H1 (cell line): ENCODE data around the gene NDRG4. TPM values are rescaled to one million over a fixed set of nuclear protein-coding genes. Genes with fewer than 3 reads are reported as not detected.

Source experiments
- CTCF ChIA-PET: fragments of 300-600 bp; sonication (Branson Sonifier 250); formaldehyde crosslinking; loops from one replicate; lab custom pipeline; 2021; ENCODE audit not compliant: partially characterized antibody; lab: Charles Lee
- POLR2A ChIA-PET: fragments of 300-600 bp; sonication (Branson Sonifier 250); formaldehyde crosslinking; loops from one replicate; lab custom pipeline; 2021; ENCODE audit warnings: inconsistent platforms; ENCODE audit not compliant: partially characterized antibody; lab: Charles Lee
- DNase-seq, 2 experiments: peaks; one replicate each; pipeline versions ENCODE4 v3.0.0 to v3.0.0-alpha.2; 2010 to 2022; ENCODE audit warnings: low spot score in 2 of 2, low read depth in 1 of 2, mixed read lengths in 1 of 2
- FAIRE-seq: peaks from 2 replicates; lab custom pipeline; 2011; peaks lifted over from hg19 to GRCh38; lab: Jason Lieb, UNC
- H2AFZ ChIP-seq: 2 replicates; pipeline ENCODE4 v1.8.1; 2012; ENCODE audit warnings: low read length, inconsistent platforms
- H2AK5ac ChIP-seq: 2 replicates; pipeline ENCODE4 v1.6.1; 2013; ENCODE audit warnings: low read depth, low read length
- H2BK120ac ChIP-seq: replicated peaks from 2 replicates; pipeline ENCODE3; 2013; ENCODE audit warnings: low read depth, low read length, inconsistent platforms
- H2BK12ac ChIP-seq: 2 replicates; pipeline ENCODE4 v1.6.1; 2013; ENCODE audit warnings: low read depth, low read length
- H2BK15ac ChIP-seq: 2 replicates; pipeline ENCODE4 v1.6.1; 2013; ENCODE audit warnings: low read length
- H2BK20ac ChIP-seq: 2 replicates; pipeline ENCODE4 v1.6.1; 2013; ENCODE audit warnings: low read length
- H2BK5ac ChIP-seq: 2 replicates; pipeline ENCODE4 v1.6.1; 2013; ENCODE audit warnings: low read depth, low read length
- H3K14ac ChIP-seq: 2 replicates; pipeline ENCODE4 v1.6.1; 2013; ENCODE audit warnings: inconsistent platforms; ENCODE audit not compliant: insufficient read length
- H3K18ac ChIP-seq: 2 replicates; pipeline ENCODE4 v1.6.1; 2013; ENCODE audit warnings: low read length; ENCODE audit errors: extremely low read depth
- H3K23ac ChIP-seq: 2 replicates; pipeline ENCODE4 v1.6.1; 2013; ENCODE audit warnings: inconsistent platforms; ENCODE audit not compliant: insufficient read length
- H3K23me2 ChIP-seq: 2 replicates; pipeline ENCODE4 v1.6.1; 2013; ENCODE audit warnings: low read depth, low read length
- H3K27ac ChIP-seq: 2 replicates; pipeline ENCODE4 v1.6.1; 2011; ENCODE audit warnings: low read depth, low read length, inconsistent platforms
- H3K27me3 ChIP-seq, 4 experiments: replicated peaks in 1 of 4; 1 replicate in 1 of 4; 2 replicates in 3 of 4; pipeline versions ENCODE4 v1.6.1 to v1.8.1; 2011 to 2013; ENCODE audit warnings: low read length in 3 of 4, mild to moderate bottlenecking in 3 of 4, inconsistent platforms in 2 of 4, mixed read lengths in 2 of 4, moderate library complexity in 1 of 4; ENCODE audit not compliant: control insufficient read depth in 3 of 4, insufficient read depth in 3 of 4; ENCODE audit errors: extremely low read depth in 1 of 4
- H3K36me3 ChIP-seq, 4 experiments: 2 replicates each; pipeline versions ENCODE4 v1.6.1 to v1.8.1; 2011 to 2013; ENCODE audit warnings: mild to moderate bottlenecking in 4 of 4, low read length in 3 of 4, moderate library complexity in 2 of 4, control low read depth in 1 of 4, inconsistent platforms in 1 of 4; ENCODE audit not compliant: insufficient read depth in 4 of 4, control insufficient read depth in 2 of 4
- H3K4ac ChIP-seq: replicated peaks from 2 replicates; pipeline ENCODE3; 2013; ENCODE audit warnings: low read length, low read depth, mixed read lengths, inconsistent platforms; ENCODE audit not compliant: insufficient read length
- H3K4me1 ChIP-seq, 4 experiments: replicated peaks in 1 of 4; 1 replicate in 1 of 4; 2 replicates in 3 of 4; pipeline versions ENCODE4 v1.6.1 to v1.8.1; 2011 to 2013; ENCODE audit warnings: low read length in 3 of 4, inconsistent platforms in 2 of 4, mixed read lengths in 1 of 4; ENCODE audit not compliant: insufficient read depth in 4 of 4, control insufficient read depth in 3 of 4
- H3K4me2 ChIP-seq, 2 experiments: 2 replicates each; pipeline versions ENCODE4 v1.6.1 to v1.8.1; 2011 to 2013; ENCODE audit warnings: low read depth in 2 of 2, low read length in 2 of 2, control low read depth in 1 of 2, inconsistent platforms in 1 of 2, mild to moderate bottlenecking in 1 of 2; ENCODE audit not compliant: insufficient read depth in 1 of 2
- H3K4me3 ChIP-seq, 4 experiments: fragments of 200-600, 300-600 bp in 1 of 4; sonication (generic), shearing (Covaris generic), sonication (Bioruptor Twin) in 1 of 4; 2 replicates each; pipeline versions ENCODE4 v1.5.1 to v1.8.1; 2011 to 2016; ENCODE audit warnings: low read length in 4 of 4, low read depth in 3 of 4, control low read depth in 2 of 4, inconsistent platforms in 2 of 4, mild to moderate bottlenecking in 2 of 4, mixed read lengths in 1 of 4, moderate library complexity in 1 of 4; ENCODE audit not compliant: insufficient read depth in 2 of 4; ENCODE audit errors: extremely low read depth in 1 of 4
- H3K56ac ChIP-seq: replicated peaks from 2 replicates; pipeline ENCODE3; 2013; ENCODE audit warnings: low read depth, mild to moderate bottlenecking, mixed read lengths, low read length, inconsistent platforms; ENCODE audit not compliant: insufficient read length
- H3K79me1 ChIP-seq: 2 replicates; pipeline ENCODE4 v1.6.1; 2013; ENCODE audit warnings: low read depth, low read length, control low read depth
- H3K79me2 ChIP-seq, 2 experiments: 2 replicates each; pipeline versions ENCODE4 v1.6.1 to v1.8.1; 2012 to 2013; ENCODE audit warnings: low read length in 2 of 2, mild to moderate bottlenecking in 2 of 2, inconsistent platforms in 1 of 2; ENCODE audit not compliant: insufficient read depth in 2 of 2, control insufficient read depth in 1 of 2
- H3K9ac ChIP-seq, 4 experiments: replicated peaks in 1 of 4; 1 replicate in 1 of 4; 2 replicates in 3 of 4; pipeline versions ENCODE4 v1.6.1 to v1.8.1; 2011 to 2013; ENCODE audit warnings: low read depth in 3 of 4, low read length in 3 of 4, control low read depth in 2 of 4, mild to moderate bottlenecking in 2 of 4, moderate library complexity in 2 of 4, inconsistent platforms in 1 of 4; ENCODE audit errors: extremely low read depth in 1 of 4
- H3K9me3 ChIP-seq, 2 experiments: 2 replicates each; pipeline versions ENCODE4 v1.6.1 to v1.8.1; 2012 to 2013; ENCODE audit warnings: mild to moderate bottlenecking in 2 of 2, moderate library complexity in 2 of 2, control low read depth in 1 of 2, inconsistent platforms in 1 of 2, low read depth in 1 of 2, low read length in 1 of 2, mixed read lengths in 1 of 2; ENCODE audit not compliant: insufficient read depth in 2 of 2
- H4K20me1 ChIP-seq, 2 experiments: replicated peaks in 1 of 2; 2 replicates each; pipeline versions ENCODE3 to v1.8.1; 2011 to 2013; ENCODE audit warnings: inconsistent platforms in 2 of 2, low read length in 2 of 2, mild to moderate bottlenecking in 1 of 2; ENCODE audit not compliant: insufficient read depth in 2 of 2, control insufficient read depth in 1 of 2
- H4K5ac ChIP-seq: 2 replicates; pipeline ENCODE4 v1.6.1; 2013; ENCODE audit warnings: low read length, low read depth, mixed read lengths, inconsistent platforms; ENCODE audit not compliant: insufficient read length
- H4K8ac ChIP-seq: 2 replicates; pipeline ENCODE4 v1.8.0; 2013; ENCODE audit warnings: mild to moderate bottlenecking, moderate library complexity, low read length, inconsistent platforms; ENCODE audit not compliant: insufficient read depth; ENCODE audit errors: extremely low read depth
- H4K91ac ChIP-seq: replicated peaks from 2 replicates; pipeline ENCODE3; 2013; ENCODE audit warnings: low read length, mixed read lengths, inconsistent platforms; ENCODE audit not compliant: insufficient read length
- BACH1 ChIP-seq: IDR thresholded peaks from 2 replicates; pipeline ENCODE4 v1.6.1; 2012; ENCODE audit warnings: low read length, improper control_type of control experiment
- BCL11A ChIP-seq, 2 experiments: IDR thresholded peaks; one replicate each; pipeline ENCODE4 v1.6.1; 2011; ENCODE audit warnings: low read depth in 2 of 2, low read length in 2 of 2, mild to moderate bottlenecking in 2 of 2
- CBX5 ChIP-seq: fragments of 300-800, 300-1000 bp; sonication (generic); IDR thresholded peaks from 2 replicates; pipeline ENCODE4 v1.7.1; 2016; ENCODE audit warnings: antibody characterized with exemption, low read length, low read depth
- EZH2 ChIP-seq: fragments of 200-600 bp; sonication (generic); IDR thresholded peaks from 2 replicates; pipeline ENCODE4 v1.7.1; 2012; ENCODE audit warnings: low read depth, mild to moderate bottlenecking, moderate library complexity, low read length, inconsistent platforms; ENCODE audit not compliant: severe bottlenecking
- NANOG ChIP-seq: IDR thresholded peaks from 2 replicates; pipeline ENCODE4 v1.6.1; 2011; ENCODE audit warnings: low read length, low read depth, mild to moderate bottlenecking, inconsistent platforms; ENCODE audit not compliant: insufficient read depth, poor library complexity, severe bottlenecking
- POLR2AphosphoS5 ChIP-seq: IDR thresholded peaks from 2 replicates; pipeline ENCODE4 v1.6.1; 2011; ENCODE audit warnings: low read depth, low read length
- RAD21 ChIP-seq, 2 experiments: IDR thresholded peaks in 1 of 2; conservative IDR thresholded peaks in 1 of 2; 2 replicates each; pipeline ENCODE4 v1.6.1; 2011; ENCODE audit warnings: low read depth in 2 of 2, low read length in 2 of 2, improper control_type of control experiment in 1 of 2, inconsistent platforms in 1 of 2, mild to moderate bottlenecking in 1 of 2, moderate library complexity in 1 of 2
- RBBP5 ChIP-seq: IDR thresholded peaks from 2 replicates; pipeline ENCODE4 v1.7.1; 2012; ENCODE audit warnings: low read depth, mild to moderate bottlenecking, inconsistent platforms, low read length, moderate library complexity, borderline replicate concordance
- RFX5 ChIP-seq: IDR thresholded peaks from 2 replicates; pipeline ENCODE4 v1.6.1; 2011; ENCODE audit warnings: low read depth, low read length, improper control_type of control experiment, borderline replicate concordance
- SP4 ChIP-seq: IDR thresholded peaks from 2 replicates; pipeline ENCODE4 v1.6.1; 2012; ENCODE audit warnings: low read length, inconsistent platforms
- SRF ChIP-seq: IDR thresholded peaks from 2 replicates; pipeline ENCODE4 v1.6.1; 2011; ENCODE audit warnings: mild to moderate bottlenecking, low read depth, low read length, moderate library complexity
- YY1 ChIP-seq: IDR thresholded peaks from 2 replicates; pipeline ENCODE4 v1.6.1; 2011; ENCODE audit warnings: low read depth, mild to moderate bottlenecking, low read length
- WGBS, 2 experiments: shearing (Covaris generic) in 1 of 2; methylation state at CpG; one replicate each; pipeline versions ENCODE4 v1.1.6 to v1.1.7; 2013 to 2015; ENCODE audit warnings: low lambda C conversion rate in 2 of 2, mixed read lengths in 2 of 2, inconsistent platforms in 1 of 2, low coverage in 1 of 2, missing lambda C conversion rate in 1 of 2; ENCODE audit not compliant: insufficient replicate concordance in 2 of 2, insufficient coverage in 1 of 2, insufficient read length in 1 of 2; ENCODE audit errors: extremely low coverage in 1 of 2, missing lambda C conversion rate in 1 of 2; 5-methylcytosine and 5-hydroxymethylcytosine counted together
- polyA plus RNA-seq, 7 experiments: library from polyadenylated mRNA; depleted of rRNA in 3 of 7; stranded (reverse) in 5 of 7; unstranded in 2 of 7; fragments of >200 nt in 5 of 7; fragments of 200-250 nt in 2 of 7; gene quantifications; 1 replicate in 5 of 7; 2 replicates in 1 of 7; 4 replicates in 1 of 7; pipeline versions ENCODE4 v1.2.1 to v1.2.3, GENCODE V29; 2011 to 2013; ENCODE audit warnings: missing spikeins in 2 of 7, mixed read lengths in 2 of 7
- total RNA-seq: library from RNA; stranded (reverse); fragmentation: NEBNext Ultra II Directional; extraction: Animal tissue kit (Norgen Biotek cat#: 25700); gene quantifications from 2 replicates; pipeline ENCODE4 v1.2.1, GENCODE V29; 2021

Gene NDRG4
- total and polyA plus RNA-seq, 2 of the 8 experiments (the other 6 are each of a cell fraction or from before 2014, with no cell fraction given), result 20.8 to 30.9 TPM

- Histone ChIP-seq H2BK120ac (no peak overlapping the region), H3K23ac (no peak overlapping the region), H3K9me3 (no peaks in the 10 kb centered on the region), H2BK12ac (no peak overlapping the region), H3K9ac (no peak overlapping the region), H2BK5ac (no peak overlapping the region), H3K79me1 (no peaks in the 10 kb centered on the region; the same call in 1 of the 2 replicates), H3K56ac (no peak overlapping the region), H3K27me3 (no peaks in the 10 kb centered on the region), H2AFZ (no peak overlapping the region), H3K27ac (no peak overlapping the region), H3K18ac (no peak overlapping the region), H3K4me2 (no peak overlapping the region), H3K36me3 (peaks cover 8 to 86% (median 56%) of the 10 kb centered on the region in 4 experiments; a peak in 7 of 8 replicates), H4K8ac (no peak overlapping the region), H4K91ac (no peak overlapping the region), H3K4ac (no peak overlapping the region), H3K4me1 (no peaks in the 10 kb centered on the region), H2AK5ac (no peak overlapping the region), H3K14ac (no peak overlapping the region), H2BK20ac (no peak overlapping the region), H4K20me1 (peaks cover 4 to 5% of the 10 kb centered on the region in 2 experiments), H4K5ac (no peak overlapping the region), H3K4me3 (no peak overlapping the region), H2BK15ac (no peak overlapping the region), H3K23me2 (no peaks in the 10 kb centered on the region), H3K79me2 (peaks cover 0 to 6% of the 10 kb centered on the region in 2 experiments; a peak in 1 of 4 replicates)
- FAIRE-seq, result no peak
- ChIA-PET POLR2A (no interaction called here), CTCF (no interaction called here)
- no peak for DNase-seq
- WGBS, 2 experiments, result 90% methylated on average over 2 of the region's 2 CpGs; no CpG with 5 or more reads in 1 of the 2 experiments
- TF ChIP-seq POLR2AphosphoS5 (no peak), BACH1 (no peak), EZH2 (no peak), RFX5 (no peak), RAD21 (IDR thresholded peaks at IDR 0.05 in 1 of 2, conservative IDR thresholded peaks at IDR 0.05 in 1 of 2; ENCODE audit: low read depth in 2 of 2, low read length in 2 of 2) (no peak), SP4 (no peak), BCL11A (IDR thresholded peaks at IDR 0.05; ENCODE audit: low read depth in 2 of 2, low read length in 2 of 2) (no peak), RBBP5 (no peak), NANOG (no peak), SRF (no peak), CBX5 (no peak), YY1 (no peak)
- TF ChIP-seq, all 59 proteins: peak for 0
Measured at GRCh38 chr16:58556678-58557077, 56.7 kb downstream of the NDRG4 start.
